ENCODE data around the gene FSD2. TPM values are rescaled to one million over a fixed set of nuclear protein-coding genes. Genes with fewer than 3 reads are reported as not detected.

Gene FSD2
- total and polyA plus RNA-seq, 9 of the 15 experiments (the other 6 are each of a cell fraction or from before 2014, with no cell fraction given) = 0.01 to 0.06 TPM; not detected in 7

DNA sequence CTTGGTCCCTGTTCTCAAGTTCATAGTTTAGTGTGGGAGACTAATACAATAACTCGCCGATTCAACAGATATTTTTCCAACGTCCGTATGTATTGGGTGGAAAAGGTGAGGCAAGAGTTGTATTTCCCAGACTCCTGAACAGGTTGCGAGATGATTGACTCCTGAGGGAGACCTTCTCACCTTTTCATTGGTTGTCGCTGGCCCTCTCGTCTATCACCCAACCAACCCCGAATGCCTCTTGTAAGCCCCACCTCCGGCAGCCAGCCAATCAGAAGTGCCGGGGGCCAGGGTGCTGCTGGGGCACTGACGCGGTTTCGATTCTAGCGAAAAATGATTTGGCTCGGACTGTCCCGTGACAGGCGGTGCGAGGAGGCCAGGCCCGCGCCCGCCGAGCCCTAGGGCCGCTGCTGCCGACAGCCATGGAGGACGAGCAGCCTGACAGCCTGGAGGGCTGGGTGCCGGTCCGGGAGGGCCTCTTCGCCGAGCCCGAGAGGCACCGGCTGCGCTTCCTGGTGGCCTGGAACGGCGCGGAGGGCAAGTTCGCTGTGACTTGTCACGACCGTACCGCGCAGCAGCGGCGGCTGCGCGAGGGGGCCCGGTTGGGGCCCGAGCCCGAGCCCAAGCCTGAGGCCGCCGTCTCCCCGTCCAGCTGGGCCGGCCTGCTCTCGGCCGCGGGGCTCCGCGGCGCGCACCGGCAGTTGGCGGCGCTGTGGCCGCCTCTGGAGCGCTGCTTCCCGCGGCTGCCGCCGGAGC lies 3.6 kb upstream of the FSD2 start, which contains the start of gene WHAMM (continued):
- TF ChIP-seq, protein P1, sequence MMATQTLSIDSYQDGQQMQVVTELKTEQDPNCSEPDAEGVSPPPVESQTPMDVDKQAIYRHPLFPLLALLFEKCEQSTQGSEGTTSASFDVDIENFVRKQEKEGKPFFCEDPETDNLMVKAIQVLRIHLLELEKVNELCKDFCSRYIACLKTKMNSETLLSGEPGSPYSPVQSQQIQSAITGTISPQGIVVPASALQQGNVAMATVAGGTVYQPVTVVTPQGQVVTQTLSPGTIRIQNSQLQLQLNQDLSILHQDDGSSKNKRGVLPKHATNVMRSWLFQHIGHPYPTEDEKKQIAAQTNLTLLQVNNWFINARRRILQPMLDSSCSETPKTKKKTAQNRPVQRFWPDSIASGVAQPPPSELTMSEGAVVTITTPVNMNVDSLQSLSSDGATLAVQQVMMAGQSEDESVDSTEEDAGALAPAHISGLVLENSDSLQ (IDR thresholded peaks at IDR 0.05) = peak; percentile 99
- TF ChIP-seq TBP (optimal IDR thresholded peaks at IDR 0.05; ENCODE audit: low read depth, low read length) = peak; percentile 72
- peak; percentile 89 for TF ChIP-seq KDM5B (IDR thresholded peaks at IDR 0.05; ENCODE audit: insufficient replicate concordance, low read depth, low read length)
- TF ChIP-seq ZNF444 (CRISPR knock-in tag; IDR thresholded peaks at IDR 0.05) = no peak
- TF ChIP-seq, protein P2, sequence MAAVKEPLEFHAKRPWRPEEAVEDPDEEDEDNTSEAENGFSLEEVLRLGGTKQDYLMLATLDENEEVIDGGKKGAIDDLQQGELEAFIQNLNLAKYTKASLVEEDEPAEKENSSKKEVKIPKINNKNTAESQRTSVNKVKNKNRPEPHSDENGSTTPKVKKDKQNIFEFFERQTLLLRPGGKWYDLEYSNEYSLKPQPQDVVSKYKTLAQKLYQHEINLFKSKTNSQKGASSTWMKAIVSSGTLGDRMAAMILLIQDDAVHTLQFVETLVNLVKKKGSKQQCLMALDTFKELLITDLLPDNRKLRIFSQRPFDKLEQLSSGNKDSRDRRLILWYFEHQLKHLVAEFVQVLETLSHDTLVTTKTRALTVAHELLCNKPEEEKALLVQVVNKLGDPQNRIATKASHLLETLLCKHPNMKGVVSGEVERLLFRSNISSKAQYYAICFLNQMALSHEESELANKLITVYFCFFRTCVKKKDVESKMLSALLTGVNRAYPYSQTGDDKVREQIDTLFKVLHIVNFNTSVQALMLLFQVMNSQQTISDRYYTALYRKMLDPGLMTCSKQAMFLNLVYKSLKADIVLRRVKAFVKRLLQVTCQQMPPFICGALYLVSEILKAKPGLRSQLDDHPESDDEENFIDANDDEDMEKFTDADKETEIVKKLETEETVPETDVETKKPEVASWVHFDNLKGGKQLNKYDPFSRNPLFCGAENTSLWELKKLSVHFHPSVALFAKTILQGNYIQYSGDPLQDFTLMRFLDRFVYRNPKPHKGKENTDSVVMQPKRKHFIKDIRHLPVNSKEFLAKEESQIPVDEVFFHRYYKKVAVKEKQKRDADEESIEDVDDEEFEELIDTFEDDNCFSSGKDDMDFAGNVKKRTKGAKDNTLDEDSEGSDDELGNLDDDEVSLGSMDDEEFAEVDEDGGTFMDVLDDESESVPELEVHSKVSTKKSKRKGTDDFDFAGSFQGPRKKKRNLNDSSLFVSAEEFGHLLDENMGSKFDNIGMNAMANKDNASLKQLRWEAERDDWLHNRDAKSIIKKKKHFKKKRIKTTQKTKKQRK (IDR thresholded peaks at IDR 0.05; ENCODE audit: borderline replicate concordance, low read depth, low read length) = 0 out of 2 replicates have a peak, but pooled peaks have one; percentile 14
- TF ChIP-seq, protein P3, sequence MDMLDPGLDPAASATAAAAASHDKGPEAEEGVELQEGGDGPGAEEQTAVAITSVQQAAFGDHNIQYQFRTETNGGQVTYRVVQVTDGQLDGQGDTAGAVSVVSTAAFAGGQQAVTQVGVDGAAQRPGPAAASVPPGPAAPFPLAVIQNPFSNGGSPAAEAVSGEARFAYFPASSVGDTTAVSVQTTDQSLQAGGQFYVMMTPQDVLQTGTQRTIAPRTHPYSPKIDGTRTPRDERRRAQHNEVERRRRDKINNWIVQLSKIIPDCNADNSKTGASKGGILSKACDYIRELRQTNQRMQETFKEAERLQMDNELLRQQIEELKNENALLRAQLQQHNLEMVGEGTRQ (CRISPR knock-in tag; IDR thresholded peaks at IDR 0.05) = peak; percentile 58
- TF ChIP-seq, protein P4, sequence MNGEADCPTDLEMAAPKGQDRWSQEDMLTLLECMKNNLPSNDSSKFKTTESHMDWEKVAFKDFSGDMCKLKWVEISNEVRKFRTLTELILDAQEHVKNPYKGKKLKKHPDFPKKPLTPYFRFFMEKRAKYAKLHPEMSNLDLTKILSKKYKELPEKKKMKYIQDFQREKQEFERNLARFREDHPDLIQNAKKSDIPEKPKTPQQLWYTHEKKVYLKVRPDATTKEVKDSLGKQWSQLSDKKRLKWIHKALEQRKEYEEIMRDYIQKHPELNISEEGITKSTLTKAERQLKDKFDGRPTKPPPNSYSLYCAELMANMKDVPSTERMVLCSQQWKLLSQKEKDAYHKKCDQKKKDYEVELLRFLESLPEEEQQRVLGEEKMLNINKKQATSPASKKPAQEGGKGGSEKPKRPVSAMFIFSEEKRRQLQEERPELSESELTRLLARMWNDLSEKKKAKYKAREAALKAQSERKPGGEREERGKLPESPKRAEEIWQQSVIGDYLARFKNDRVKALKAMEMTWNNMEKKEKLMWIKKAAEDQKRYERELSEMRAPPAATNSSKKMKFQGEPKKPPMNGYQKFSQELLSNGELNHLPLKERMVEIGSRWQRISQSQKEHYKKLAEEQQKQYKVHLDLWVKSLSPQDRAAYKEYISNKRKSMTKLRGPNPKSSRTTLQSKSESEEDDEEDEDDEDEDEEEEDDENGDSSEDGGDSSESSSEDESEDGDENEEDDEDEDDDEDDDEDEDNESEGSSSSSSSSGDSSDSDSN (IDR thresholded peaks at IDR 0.05; ENCODE audit: borderline replicate concordance in 1 of 2, low read depth in 2 of 2, low read length in 2 of 2) = peak; percentile 60 to 87; a peak in 3 of 4 replicates
- no peak for TF ChIP-seq TCF3 (CRISPR knock-in tag; IDR thresholded peaks at IDR 0.05)
- TF ChIP-seq, protein P5, sequence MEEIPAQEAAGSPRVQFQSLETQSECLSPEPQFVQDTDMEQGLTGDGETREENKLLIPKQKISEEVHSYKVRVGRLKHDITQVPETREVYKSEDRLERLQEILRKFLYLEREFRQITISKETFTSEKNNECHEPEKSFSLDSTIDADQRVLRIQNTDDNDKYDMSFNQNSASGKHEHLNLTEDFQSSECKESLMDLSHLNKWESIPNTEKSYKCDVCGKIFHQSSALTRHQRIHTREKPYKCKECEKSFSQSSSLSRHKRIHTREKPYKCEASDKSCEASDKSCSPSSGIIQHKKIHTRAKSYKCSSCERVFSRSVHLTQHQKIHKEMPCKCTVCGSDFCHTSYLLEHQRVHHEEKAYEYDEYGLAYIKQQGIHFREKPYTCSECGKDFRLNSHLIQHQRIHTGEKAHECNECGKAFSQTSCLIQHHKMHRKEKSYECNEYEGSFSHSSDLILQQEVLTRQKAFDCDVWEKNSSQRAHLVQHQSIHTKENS (CRISPR knock-in tag; IDR thresholded peaks at IDR 0.05) = no peak
- TF ChIP-seq LCOR (CRISPR knock-in tag; IDR thresholded peaks at IDR 0.05) = no peak
- TF ChIP-seq NCOA4 (IDR thresholded peaks at IDR 0.05; ENCODE audit: partially characterized antibody) = no peak
- TF ChIP-seq ZNF174 (CRISPR knock-in tag; IDR thresholded peaks at IDR 0.05) = no peak
- TF ChIP-seq NFXL1 (CRISPR knock-in tag; IDR thresholded peaks at IDR 0.05) = no peak
- no peak for TF ChIP-seq NR2C2 (CRISPR knock-in tag; IDR thresholded peaks at IDR 0.05)
- no peak for TF ChIP-seq NR2C2 (tag; IDR thresholded peaks at IDR 0.05)
